Posterior vena cava (tissue), 2 donors: Measurements from ENCODE around the gene ALG14. TPM values are rescaled to one million over a fixed set of nuclear protein-coding genes. Genes with fewer than 3 reads are reported as not detected.
"Not testable (repeated sequence)": the region's sequence is repeated elsewhere in the genome, so short reads cannot be mapped to it uniquely, and the experiment has no call there.

ENCODE experiments used
- DNase-seq: peaks from one replicate; pipeline ENCODE4 v3.0.0-alpha.2; 2020; ENCODE audit warnings: low spot score
- intact Hi-C, 2 donors: fragments of 100-400 bp; cut with DNase I; formaldehyde crosslinking; loops; one replicate each; pipeline versions ENCODE4 v1.14.1 to v1.14.2; 2022 to 2023
- total RNA-seq, 2 donors: library from RNA; stranded (reverse); fragmentation: NEBNext Ultra II Directional; extraction: Animal tissue kit (Norgen Biotek cat#: 25700); gene quantifications; one replicate each; pipeline ENCODE4 v1.2.1, GENCODE V29; 2021
- donor health status: DM: yes; HTN: yes; CAD: no.
- donor health status: DM: yes; HTN: yes; CAD: no.

ALG14 gene
- total RNA-seq, 2 donors from 2014 or later: 4.2 to 6.1 TPM

DNA sequence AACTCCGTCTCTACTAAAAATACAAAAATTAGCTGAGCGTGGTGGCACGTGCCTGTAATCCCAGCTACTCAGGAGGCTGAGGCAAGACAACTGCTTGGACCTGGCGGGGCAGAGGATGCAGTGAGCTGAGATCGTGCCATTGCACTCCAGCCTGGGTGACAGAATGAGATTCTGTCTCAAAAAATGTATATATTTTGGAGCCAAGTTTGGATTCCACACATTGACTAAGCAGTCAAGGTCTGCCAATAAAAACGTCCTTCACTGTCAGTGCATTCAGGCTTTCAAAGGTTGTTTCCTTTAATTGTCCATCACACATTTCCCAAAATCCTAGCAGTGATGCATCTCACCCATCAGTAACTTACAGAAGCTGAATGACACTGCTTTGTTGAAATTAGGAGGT, 77.2 kb downstream of the ALG14 start:
- DNase-seq, intact Hi-C loops: not testable (repeated sequence)

DNA sequence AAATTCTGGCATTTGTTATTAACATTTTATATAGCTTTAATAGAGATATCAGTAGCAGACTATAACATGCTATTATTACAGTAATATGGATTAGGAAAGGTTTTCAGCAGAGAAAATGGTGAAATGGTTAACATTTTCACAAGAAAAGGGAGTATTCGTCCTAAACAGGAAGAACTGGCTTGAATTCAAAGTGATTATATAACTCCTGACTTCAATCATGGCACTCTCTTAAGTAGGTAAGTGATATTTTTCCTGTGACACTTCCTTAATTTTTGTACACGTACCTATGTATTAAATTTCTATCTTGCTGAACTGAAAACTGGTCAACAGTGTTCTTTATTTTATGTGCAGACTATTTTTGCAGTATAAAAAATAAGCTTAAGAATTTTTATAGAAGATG, 77.9 kb downstream of the ALG14 start:
- no peak for DNase-seq
- intact Hi-C loops: no loop called here

DNA sequence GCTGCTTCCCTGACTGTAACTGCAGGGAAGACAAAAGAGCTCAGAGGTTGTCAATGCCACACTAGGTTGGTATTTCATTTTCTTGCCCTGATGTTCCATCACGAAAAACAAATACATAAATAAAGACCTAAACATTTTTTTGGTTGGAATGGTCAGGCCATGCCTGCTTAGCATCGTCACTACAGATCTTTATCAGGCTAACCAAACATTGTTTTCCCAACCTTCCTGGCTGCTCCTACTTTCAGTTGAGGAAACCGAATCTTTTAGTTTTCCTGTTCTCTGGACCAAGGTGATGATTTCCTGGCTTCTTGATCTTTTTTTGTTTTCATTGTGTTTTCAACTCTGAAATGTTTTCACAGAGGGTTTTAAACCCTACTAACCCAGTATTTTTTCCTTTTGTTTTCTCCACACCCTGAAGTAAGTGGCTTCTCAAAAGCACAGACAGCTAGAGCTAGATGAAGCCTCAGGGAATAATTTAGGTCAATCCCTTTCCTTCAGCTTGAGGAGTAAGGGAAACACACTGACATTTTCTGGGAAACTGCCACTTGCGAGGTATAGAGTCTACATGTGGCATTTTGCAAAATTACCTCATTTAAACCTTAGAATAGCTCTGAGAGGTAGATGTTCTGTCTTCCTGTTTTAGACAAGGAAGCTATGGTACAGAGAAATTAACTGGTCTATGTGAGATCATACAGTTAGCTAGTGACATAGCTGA, 78.7 kb downstream of the ALG14 start:
- intact Hi-C loops: no loop called here
- no peak for DNase-seq

DNA sequence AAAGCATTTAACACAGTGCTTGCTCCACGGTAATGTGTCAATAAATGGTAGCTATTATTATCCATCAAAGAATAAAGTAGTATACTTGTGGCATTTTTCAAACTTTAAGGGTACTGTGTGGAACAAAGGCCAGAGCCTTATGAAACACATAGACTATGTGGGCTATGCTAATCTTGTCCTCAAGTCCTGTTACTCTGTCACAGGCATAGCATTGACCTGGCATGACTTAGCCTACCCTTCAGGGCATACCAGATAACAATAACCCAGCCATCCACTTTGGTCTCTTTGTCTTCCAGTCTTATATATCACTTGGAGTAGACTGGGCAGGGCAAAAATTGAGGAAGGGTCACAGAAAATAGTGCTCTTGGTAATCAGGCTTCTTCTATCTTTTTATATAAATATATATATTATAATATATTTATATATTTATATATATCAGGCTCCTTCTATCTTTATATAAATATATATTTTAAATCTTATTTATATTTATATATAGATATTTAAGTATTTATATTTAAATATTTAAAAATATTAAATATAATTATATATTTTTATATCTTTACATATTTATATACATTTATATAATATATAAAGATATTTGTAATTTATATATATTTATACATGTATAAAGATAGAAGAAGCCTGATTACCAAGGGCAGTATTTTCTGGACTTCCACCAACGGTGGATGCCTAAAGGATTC, 79.7 kb downstream of the ALG14 start:
- no peak for DNase-seq
- intact Hi-C loops: no loop called here

DNA sequence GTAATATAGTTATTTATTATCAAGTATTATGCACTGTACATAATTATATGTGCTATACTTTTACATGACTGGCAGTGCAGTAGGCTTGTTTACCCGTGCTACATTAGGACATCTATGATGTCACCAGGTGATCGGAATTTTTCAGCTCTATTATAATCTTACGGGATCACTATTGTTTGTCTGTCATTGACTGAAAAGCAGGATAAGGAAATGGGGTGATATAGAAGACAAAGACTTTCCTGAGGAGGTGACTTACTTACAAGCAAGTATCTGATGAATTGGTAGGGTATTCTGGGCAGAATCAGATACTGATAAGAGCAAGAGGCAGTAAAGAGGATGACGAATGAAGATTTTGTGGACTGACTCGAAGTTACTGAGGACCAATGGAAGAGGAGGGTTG, 80.6 kb downstream of the ALG14 start:
- DNase-seq: no peak
- intact Hi-C loops: no loop called here

DNA sequence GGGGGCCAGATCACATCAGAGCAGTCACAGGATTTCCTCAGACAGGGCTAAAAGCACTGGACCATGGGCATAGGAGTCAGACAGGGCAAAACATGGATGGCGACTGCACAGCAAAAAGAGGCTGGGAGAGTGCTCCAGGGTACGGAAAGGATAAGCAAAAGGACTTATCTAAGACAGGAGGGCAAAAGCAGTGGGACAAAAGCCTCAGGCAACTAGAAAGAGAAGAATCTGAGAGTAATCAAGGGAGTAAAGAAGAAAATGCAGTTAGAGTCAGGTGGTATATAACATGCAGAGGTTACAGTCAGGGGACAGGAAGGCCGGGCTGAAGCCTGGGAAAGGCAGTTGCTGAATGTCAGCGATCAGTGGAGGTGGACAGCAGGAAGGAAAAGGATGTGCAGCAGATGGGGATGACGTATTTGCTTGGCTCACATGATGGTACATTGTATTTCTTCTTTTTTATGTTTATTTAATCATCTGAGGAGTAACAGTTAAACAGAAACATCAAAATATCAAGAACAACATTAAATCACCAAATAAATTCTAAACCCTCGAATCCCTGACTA, 82.8 kb downstream of the ALG14 start:
- no peak for DNase-seq
- intact Hi-C loops: no loop called here

DNA sequence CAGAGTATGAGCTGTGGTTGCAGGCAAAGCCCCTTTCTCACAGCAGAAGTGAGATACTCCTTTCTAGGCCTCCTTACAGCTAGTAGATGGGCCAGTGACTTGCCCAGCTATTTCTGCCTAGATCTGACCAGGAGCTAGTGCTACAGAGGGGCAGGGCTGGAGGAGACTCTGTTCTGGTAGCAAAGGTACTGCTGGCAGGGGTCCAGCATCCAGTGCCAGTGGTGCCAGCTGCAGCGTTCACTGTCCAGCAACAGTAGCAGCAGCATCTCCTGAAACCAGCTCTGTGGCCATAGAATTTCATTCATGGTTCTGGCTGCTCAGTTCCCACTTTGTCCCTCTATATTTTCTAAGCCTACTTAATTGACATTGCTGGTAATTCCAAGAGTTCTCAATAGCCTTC, 83.4 kb downstream of the ALG14 start:
- intact Hi-C loops: no loop called here
- DNase-seq: no peak

DNA sequence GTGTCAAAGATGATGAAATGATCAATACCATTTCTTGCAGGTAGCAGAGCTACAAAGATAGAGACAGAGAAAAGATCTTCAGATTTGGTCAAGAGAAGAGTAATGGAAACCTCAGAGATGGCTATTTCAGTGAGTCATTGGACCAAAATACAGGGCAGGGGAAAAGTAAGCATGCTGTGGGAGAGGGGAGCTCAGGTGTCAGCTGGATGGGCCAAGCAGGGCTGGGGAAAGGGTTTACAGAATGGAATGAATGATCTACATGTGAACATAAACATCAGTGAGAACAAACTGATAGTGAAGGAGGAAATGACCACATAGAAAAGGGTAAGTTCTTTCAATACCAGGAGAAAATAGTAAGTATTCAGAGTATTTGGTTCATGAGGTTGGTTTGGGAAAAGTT, 84.4 kb downstream of the ALG14 start:
- intact Hi-C loops: no loop called here
- no peak for DNase-seq

DNA sequence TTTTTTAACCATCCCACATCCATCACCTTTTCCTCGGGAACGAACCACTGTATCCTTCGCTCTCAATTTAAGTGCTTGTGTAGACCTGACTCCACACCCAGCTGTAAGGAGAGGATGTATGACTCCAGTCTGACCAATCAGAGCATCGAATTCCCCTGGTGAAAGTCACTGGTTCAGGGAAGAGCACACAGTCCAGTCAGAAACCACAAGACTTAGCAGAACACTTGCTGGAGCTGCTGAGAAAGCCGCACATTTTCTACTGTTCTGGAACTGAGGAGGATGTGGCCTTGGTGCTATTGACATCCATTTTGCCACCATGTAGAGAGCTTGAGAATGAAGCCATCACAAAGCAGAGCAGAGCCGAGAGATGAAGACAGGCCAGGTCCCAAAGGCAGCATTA, 86.0 kb downstream of the ALG14 start:
- intact Hi-C loops: no loop called here
- no peak for DNase-seq

DNA sequence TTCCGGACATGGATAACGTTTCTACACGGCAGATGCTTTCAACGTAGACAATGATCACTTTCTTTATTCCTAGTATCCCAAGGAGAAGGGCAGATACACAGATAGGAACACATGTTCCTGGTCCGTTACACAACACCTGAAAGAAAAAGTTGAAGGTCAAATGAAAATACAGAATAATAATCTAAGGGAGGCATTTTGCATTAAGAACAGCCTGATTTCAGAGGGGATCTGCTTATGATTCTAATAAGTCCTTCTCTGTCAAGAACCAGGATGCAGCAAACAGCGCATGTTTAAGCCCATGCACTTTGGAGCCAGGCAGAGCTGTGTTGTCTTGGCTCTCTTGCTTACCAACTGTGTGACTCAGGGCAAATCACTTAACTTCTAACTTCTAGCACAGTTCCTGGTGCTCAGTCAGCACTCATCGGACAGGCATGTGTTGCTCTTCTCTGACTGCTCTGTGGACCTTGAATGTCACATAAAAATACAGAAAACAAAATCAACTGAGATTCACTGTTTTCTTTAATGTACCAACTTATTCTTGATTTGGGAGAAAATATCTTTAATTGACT, 89.5 kb downstream of the ALG14 start:
- DNase-seq: no peak
- intact Hi-C loops: no loop called here

DNA sequence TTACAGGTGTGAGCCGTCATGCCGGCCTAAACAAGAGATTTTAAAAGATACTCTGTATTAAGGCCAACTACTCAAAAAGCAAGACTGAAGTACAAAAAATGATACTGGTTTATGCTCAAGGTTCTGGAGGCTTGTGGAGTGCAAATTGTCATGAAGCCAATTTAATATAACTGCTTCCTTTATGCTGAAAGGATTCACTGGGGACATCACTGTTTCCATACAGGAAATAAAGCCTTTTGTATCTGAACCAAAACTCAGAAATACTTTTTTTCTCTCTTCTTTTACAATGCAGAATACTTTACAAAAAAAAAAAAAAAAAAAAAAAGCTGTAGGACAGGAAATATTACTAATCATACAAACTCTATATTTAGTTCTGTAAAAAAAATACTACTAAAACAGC, 90.4 kb downstream of the ALG14 start:
- DNase-seq: no peak
- intact Hi-C loops: no loop called here

DNA sequence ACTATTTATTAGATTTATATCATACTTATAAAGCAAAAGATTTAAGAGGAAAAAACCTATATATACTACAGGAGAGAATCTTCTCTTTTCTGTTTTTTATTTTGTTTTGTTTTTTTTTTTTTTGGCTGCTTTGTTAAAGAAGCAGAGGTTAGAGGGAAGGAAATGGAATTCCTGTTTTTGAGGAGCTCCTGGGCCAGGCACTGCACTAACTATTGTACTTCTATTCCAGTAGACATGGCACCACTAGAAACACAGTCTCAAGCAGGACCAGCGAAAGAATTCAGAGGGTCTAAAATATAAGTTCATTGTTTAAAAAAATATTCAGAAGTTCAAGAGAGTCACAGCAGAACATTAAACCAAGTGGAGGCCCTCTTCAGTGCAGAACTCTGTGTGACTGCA, 91.2 kb downstream of the ALG14 start:
- DNase-seq: no peak
- intact Hi-C loops: no loop called here

DNA sequence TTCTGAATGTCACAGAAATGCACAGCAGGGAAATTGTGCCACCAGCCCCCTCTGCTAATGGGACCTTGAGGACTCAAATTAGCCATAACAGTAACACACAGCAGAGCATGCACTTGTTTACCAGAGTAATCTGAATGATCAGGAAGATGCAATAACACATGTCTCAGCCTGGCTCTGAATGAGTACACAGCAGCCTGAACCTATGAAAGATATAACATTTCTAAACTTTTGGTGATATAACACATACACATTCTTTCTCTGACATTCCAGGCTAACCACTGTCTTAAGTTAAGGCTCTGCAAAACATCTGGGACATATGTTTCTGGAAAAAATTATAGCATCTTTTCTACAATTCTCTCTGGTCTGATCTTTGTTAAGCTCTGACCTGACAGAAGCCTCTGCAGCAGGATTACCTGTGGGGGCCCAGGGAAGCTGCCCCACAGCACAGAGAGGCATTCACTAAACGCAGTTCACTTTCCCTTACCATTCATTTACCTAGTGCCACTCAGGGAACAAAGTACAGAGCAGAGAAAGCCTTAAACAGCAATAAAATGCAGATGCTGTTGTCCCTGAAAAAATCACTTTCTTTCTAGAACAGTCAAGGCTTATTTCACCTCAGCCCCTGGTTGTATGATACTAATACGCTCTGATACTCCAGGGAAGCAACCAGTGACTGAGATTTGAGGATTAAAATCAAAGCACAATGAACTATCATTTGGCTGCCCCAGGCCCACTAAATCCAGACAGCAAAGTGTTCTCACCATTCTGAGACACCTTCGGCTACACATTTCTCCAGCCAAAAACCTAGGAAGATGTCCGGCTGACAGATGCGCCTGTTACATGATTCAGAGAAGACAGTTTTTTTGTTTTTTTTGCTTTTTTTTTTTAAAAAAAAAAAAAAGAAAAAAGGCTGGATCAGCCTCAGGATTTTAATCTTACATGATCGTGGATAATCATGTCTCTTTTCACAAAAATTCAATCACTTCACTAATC, 91.9 kb downstream of the ALG14 start:
- intact Hi-C loops: no loop called here
- DNase-seq: no peak

DNA sequence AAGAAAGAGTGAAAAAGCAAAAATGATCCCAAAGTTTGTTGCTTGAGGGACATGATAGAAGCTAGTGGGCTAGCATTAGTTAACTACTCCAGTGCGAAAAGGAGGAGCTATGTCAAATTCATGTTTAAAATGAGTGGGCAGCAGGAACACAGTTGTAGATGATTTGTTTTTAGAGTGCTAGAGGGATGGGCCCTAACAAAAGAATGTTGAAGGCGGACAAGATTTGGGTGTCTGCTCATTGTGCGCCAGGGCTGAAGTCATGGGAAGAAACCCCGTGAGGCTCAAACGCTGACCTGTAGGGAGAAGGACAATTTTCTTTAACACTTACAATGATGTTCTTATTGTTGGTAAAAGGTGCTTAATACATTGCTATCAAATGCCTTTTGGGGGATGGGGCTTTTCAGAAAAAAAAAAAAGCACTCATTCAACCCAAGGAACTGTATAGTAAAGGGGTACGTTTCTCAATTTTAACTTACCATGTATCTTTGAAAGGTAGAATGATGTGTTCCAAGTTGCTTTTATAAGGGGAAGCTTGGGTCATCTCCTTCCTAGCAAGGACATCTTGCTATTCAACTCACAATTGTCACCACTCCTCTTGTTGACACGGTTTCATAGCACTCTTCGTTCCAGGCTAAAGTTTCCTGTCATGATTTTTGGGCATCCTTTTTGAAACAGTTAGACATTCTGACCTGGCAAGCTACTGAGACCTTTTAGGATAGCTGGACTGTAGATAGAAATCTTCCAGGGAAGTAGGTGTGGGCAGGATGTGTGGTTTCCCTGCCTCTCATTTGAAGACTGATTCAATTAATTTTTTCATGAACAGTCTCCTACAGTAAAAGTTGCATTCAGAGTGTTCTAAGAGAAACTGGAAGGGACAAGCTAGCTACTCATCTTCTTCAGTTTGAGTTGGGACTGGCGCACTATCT, 92.8 kb downstream of the ALG14 start:
- intact Hi-C loops: no loop called here
- DNase-seq: no peak

DNA sequence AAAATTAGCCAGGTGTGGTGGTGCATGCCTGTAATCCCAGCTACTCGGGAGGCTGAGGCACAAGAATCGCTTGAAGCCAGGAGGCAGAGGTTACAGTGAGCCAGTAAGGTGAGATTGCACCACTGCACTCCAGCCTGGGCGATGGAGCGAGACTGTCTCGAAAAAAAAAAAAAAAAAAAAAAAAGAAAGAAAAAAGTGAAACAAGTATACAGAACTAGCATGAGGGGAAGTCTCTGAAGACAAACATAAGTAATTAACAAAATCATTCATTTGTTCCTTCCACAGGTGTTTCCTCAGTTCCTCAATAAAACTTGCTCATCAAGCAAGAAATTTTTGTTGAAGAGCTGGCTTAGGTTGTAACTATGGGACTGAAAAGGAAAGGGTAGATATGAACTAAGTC, 93.6 kb downstream of the ALG14 start:
- no peak for DNase-seq
- intact Hi-C loops: no loop called here

DNA sequence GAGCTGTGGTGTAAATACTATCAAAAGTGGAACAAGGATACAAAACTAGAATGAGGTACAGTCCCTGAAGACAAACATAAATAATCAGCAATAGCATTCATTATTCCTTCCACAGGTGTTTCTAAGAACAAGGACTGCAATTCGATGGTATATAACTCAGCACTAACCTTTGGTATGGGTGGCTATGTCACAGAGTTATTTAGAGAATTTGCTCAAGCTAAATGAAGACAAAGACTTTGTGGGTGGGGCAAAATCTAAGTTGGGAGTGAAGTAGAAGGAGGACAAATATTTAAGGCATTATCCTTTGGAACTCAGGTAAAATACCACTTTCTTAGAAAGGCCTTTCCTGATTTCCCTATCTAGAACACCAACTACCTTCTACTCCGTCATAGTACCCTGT, 94.3 kb downstream of the ALG14 start:
- intact Hi-C loops: no loop called here
- no peak for DNase-seq

DNA sequence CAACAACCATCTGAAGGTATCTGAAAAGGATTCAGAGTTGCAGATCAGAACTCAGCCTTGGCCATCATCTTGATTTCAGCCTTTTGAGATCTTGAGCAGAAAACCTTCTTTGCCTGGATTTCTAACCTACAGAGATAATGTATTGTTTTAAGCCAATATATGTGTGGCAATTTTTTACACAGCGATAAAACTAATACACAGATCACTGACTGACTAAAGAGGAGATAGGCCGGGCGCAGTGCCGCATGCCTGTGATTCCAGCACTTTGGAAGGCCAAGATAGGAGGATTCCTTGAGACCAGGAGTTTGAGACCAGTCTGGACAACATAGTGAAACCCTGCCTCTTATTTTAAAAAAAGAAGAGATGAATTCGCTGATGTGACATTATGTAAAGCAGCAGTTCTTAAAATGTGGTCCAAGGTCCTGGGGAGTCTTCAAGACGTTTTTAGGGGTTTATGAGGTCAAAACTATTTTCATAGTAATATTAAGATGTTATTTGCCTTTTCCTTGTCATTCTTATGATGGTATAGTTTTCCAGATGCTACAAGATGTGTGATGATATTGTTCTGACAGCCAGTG, 95.7 kb downstream of the ALG14 start:
- intact Hi-C loops: no loop called here
- no peak for DNase-seq

DNA sequence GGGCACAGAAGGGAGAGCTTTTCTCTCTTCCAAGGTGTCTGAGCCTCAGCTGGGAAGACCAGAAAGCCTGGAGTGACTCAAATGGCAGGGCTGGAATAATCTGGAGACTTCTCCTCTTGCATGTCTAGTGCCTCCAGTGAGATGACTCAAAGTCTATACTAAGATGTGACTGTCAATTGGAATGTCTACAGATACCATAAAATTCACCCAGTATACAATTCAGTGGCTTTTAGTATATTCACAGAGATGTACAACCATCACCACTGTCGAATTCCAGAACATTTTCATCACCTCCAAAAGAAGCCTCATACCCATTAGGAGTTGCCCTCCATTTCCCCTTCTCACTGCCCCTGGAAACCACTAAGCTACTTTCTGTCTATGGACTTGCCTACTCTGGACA, 97.9 kb downstream of the ALG14 start:
- no peak for DNase-seq
- intact Hi-C loops: loop anchor here in 1 of 2 donors (5.0 kb wide), 1 partner anchor 48 kb away; the partner anchor contains the start of gene CNN3
